ENCODE data around the gene CHST1.
A peak's percentile ranks its signal among the peaks of the same experiment; 100 is the strongest.

CHST1 gene

DNA sequence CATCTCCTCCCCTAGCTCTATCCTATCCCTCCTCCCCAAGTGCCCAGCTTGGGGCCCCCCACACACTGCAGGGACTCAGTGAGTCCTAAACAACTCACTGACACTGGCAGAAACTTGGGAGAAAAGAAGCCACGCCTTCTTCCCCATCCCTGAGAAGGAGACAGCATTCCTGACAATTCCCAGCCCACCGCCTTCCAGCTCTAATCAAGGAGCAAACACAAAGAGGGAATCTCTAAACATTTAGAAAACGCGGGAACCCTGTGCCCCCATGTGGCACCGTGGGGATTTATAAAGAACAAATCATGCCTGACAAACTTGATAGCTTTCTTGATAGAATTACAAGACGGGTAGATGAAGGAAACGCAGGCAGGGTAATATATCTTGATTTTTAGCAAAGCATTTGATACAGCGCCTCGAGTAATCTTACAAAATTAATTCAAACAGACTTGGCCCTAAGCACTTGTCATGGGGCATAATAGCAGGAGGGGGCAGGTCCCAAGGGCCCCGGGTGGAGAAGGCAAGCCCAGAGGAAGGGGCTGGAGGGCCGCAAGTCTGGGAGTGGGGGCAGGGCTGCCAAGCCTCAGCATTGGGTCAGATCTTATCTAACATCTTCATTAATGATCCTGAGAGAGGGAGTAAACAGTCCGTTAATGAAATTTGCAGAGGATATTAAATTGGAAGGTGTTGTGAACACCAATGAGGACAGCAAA, 4.5 kb downstream of the CHST1 start:
- Histone ChIP-seq H2BK120ac (ENCODE audit: low read depth, low read length) (peak overlapping the region; percentile 21), H3K23ac (ENCODE audit: low read depth, low read length, poor library complexity) (no peak overlapping the region), H3K9ac (ENCODE audit: low read depth, low read length, poor library complexity) (no peak overlapping the region), H2BK15ac (ENCODE audit: low read length) (peak overlapping the region; percentile 19), H4K8ac (ENCODE audit: low read depth, low read length) (no peak overlapping the region), H3K36me3 (replicated peaks in 1 of 2; ENCODE audit: control insufficient read depth in 2 of 2, insufficient read depth in 2 of 2, low read length in 2 of 2) (no peaks in the 10 kb centered on the region), H3K18ac (ENCODE audit: low read length) (peak overlapping the region; percentile 61), H3K4me2 (ENCODE audit: insufficient read depth, low read length, poor library complexity, severe bottlenecking) (no peak overlapping the region), H2BK5ac (ENCODE audit: low read length) (peak overlapping the region; percentile 4), H3K9me3 (replicated peaks in 1 of 2; ENCODE audit: control insufficient read depth in 2 of 2, insufficient read depth in 1 of 2, low read depth in 1 of 2, low read length in 2 of 2) (no peaks in the 10 kb centered on the region), H3K14ac (ENCODE audit: low read length) (no peak overlapping the region), H4K91ac (ENCODE audit: low read depth, low read length, poor library complexity) (no peak overlapping the region), H3K4me3 (ENCODE audit: low read length in 2 of 2) (no peak overlapping the region), H3K4ac (ENCODE audit: low read length) (no peak overlapping the region), H2AFZ (ENCODE audit: low read length) (no peak overlapping the region), H3K27me3 (ENCODE audit: control insufficient read depth in 3 of 3, insufficient read depth in 3 of 3, low read depth in 1 of 3, low read length in 3 of 3) (peaks cover 0 to 82% (median 31%) of the 10 kb centered on the region in 3 experiments), H3K27ac (replicated peaks; ENCODE audit: low read length) (no peak overlapping the region), H2BK12ac (ENCODE audit: low read length) (no peak overlapping the region), H3K4me1 (ENCODE audit: control insufficient read depth in 2 of 2, insufficient read depth in 1 of 2, low read depth in 1 of 2, low read length in 2 of 2) (peaks cover 15 to 49% of the 10 kb centered on the region in 2 donors), H2AK5ac (ENCODE audit: low read depth, low read length) (no peak overlapping the region), H3K79me1 (ENCODE audit: low read depth, low read length) (no peaks in the 10 kb centered on the region)
- DNase-seq (ENCODE audit: low spot score) = no peak
- WGBS, 2 donors (ENCODE audit: extremely low coverage in 2 of 2, insufficient read length in 2 of 2, insufficient replicate concordance in 1 of 2) = no CpG with 5 or more reads among the region's 12 CpGs

DNA sequence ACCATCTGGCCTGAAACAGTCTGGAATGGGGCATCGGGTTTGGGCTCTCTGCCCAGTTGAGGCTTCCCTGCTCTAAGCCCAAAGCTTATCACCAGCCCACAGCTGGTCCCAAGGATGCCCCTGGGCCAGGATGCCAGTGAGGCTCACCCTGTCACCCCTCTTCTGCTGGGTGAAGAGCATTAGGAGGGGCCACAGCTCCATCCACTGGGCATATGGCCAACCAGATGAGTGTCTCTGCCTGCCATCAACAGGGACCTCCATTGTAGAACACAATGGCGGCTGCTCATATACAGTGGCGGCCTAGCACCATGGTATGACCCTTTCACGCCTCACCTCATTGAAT, 5.6 kb downstream of the CHST1 start:
- H4K91ac ChIP-seq (ENCODE audit: low read depth, low read length, poor library complexity) = peak overlapping the region; percentile 34
- H3K4me3 ChIP-seq (ENCODE audit: low read length in 2 of 2) = no peak overlapping the region
- peak overlapping the region; percentile 49 for H3K14ac ChIP-seq (ENCODE audit: low read length)
- peaks cover 14 to 51% of the 10 kb centered on the region in 2 donors for H3K4me1 ChIP-seq (ENCODE audit: control insufficient read depth in 2 of 2, insufficient read depth in 1 of 2, low read depth in 1 of 2, low read length in 2 of 2)
- no peak overlapping the region for H2BK5ac ChIP-seq (ENCODE audit: low read length)
- no peak overlapping the region for H2BK120ac ChIP-seq (ENCODE audit: low read depth, low read length)
- no peaks in the 10 kb centered on the region for H3K9me3 ChIP-seq (replicated peaks in 1 of 2; ENCODE audit: control insufficient read depth in 2 of 2, insufficient read depth in 1 of 2, low read depth in 1 of 2, low read length in 2 of 2)
- WGBS, 2 donors (ENCODE audit: extremely low coverage in 2 of 2, insufficient read length in 2 of 2, insufficient replicate concordance in 1 of 2) = no CpG with 5 or more reads among the region's 4 CpGs
- H3K9ac ChIP-seq (ENCODE audit: low read depth, low read length, poor library complexity) = no peak overlapping the region
- H3K4ac ChIP-seq (ENCODE audit: low read length) = peak overlapping the region; percentile 13
- H3K27ac ChIP-seq (replicated peaks; ENCODE audit: low read length) = no peak overlapping the region
- H3K23ac ChIP-seq (ENCODE audit: low read depth, low read length, poor library complexity) = no peak overlapping the region
- H4K8ac ChIP-seq (ENCODE audit: low read depth, low read length) = no peak overlapping the region
- DNase-seq (ENCODE audit: low spot score) = no peak
- H3K18ac ChIP-seq (ENCODE audit: low read length) = peak overlapping the region; percentile 69
- no peaks in the 10 kb centered on the region for H3K36me3 ChIP-seq (replicated peaks in 1 of 2; ENCODE audit: control insufficient read depth in 2 of 2, insufficient read depth in 2 of 2, low read length in 2 of 2)
- no peak overlapping the region for H2AFZ ChIP-seq (ENCODE audit: low read length)
- H2AK5ac ChIP-seq (ENCODE audit: low read depth, low read length) = peak overlapping the region; percentile 80
- H3K79me1 ChIP-seq (ENCODE audit: low read depth, low read length) = no peaks in the 10 kb centered on the region
- no peak overlapping the region for H3K4me2 ChIP-seq (ENCODE audit: insufficient read depth, low read length, poor library complexity, severe bottlenecking)
- peaks cover 0 to 74% (median 26%) of the 10 kb centered on the region in 3 experiments for H3K27me3 ChIP-seq (ENCODE audit: control insufficient read depth in 3 of 3, insufficient read depth in 3 of 3, low read depth in 1 of 3, low read length in 3 of 3)
- H2BK15ac ChIP-seq (ENCODE audit: low read length) = no peak overlapping the region
- no peak overlapping the region for H2BK12ac ChIP-seq (ENCODE audit: low read length)

DNA sequence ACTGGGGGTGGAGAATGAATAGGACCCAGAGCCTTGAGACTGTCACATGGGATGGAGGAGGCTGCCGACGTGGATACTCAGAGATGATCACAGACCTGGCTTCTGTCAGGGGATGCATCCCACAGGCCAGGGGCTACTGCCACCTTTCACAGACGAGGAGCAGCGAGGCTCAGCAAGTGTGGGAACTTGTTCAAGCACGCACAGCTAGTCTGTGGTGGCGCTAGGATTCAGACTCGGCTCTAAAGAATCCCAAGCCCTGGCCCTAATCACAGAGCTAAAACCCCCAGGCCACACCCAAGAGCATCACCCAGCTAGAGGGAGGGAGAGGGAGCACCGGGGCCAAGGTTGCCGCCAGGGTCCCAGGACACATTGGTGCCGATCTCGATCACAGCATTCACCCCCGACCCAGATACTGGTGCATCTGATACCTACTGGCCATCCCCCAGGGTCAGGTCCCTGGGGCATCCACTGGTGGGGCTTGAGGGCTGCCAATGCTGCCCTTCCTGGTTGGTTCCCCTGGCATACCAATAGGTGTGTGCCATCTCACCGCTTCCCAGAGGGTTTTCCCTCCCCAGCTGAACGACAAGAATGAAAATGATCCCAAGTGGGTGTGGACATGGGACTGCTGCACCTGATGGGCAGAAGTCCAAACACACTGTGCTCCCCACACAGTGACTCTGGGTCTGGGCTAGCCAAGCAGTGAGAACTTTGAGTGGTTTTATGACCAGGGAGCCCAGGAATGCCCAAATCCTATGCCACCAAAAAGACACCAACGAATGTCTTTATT, 6.2 kb downstream of the CHST1 start:
- peak overlapping the region; percentile 66 for H3K18ac ChIP-seq (ENCODE audit: low read length)
- no peak overlapping the region for H4K91ac ChIP-seq (ENCODE audit: low read depth, low read length, poor library complexity)
- no CpG with 5 or more reads among the region's 15 CpGs for WGBS, 2 donors (ENCODE audit: extremely low coverage in 2 of 2, insufficient read length in 2 of 2, insufficient replicate concordance in 1 of 2)
- H3K4me2 ChIP-seq (ENCODE audit: insufficient read depth, low read length, poor library complexity, severe bottlenecking) = no peak overlapping the region
- no peak overlapping the region for H3K14ac ChIP-seq (ENCODE audit: low read length)
- peak overlapping the region; percentile 4 for H3K27ac ChIP-seq (replicated peaks; ENCODE audit: low read length)
- no peak overlapping the region for H3K23ac ChIP-seq (ENCODE audit: low read depth, low read length, poor library complexity)
- peak overlapping the region; percentile 8 for H2BK15ac ChIP-seq (ENCODE audit: low read length)
- H2BK5ac ChIP-seq (ENCODE audit: low read length) = peak overlapping the region; percentile 82
- H3K79me1 ChIP-seq (ENCODE audit: low read depth, low read length) = no peaks in the 10 kb centered on the region
- H2BK12ac ChIP-seq (ENCODE audit: low read length) = no peak overlapping the region
- H3K36me3 ChIP-seq (replicated peaks in 1 of 2; ENCODE audit: control insufficient read depth in 2 of 2, insufficient read depth in 2 of 2, low read length in 2 of 2) = no peaks in the 10 kb centered on the region
- H3K9ac ChIP-seq (ENCODE audit: low read depth, low read length, poor library complexity) = peak overlapping the region; percentile 46
- peak overlapping the region; percentile 80 for H2AK5ac ChIP-seq (ENCODE audit: low read depth, low read length)
- H3K4me3 ChIP-seq (ENCODE audit: low read length in 2 of 2) = no peak overlapping the region
- no peak overlapping the region for H3K4ac ChIP-seq (ENCODE audit: low read length)
- H3K4me1 ChIP-seq (ENCODE audit: control insufficient read depth in 2 of 2, insufficient read depth in 1 of 2, low read depth in 1 of 2, low read length in 2 of 2) = peaks cover 14 to 50% of the 10 kb centered on the region in 2 donors
- H2AFZ ChIP-seq (ENCODE audit: low read length) = peak overlapping the region; percentile 77
- no peaks in the 10 kb centered on the region for H3K9me3 ChIP-seq (replicated peaks in 1 of 2; ENCODE audit: control insufficient read depth in 2 of 2, insufficient read depth in 1 of 2, low read depth in 1 of 2, low read length in 2 of 2)
- H3K27me3 ChIP-seq (ENCODE audit: control insufficient read depth in 3 of 3, insufficient read depth in 3 of 3, low read depth in 1 of 3, low read length in 3 of 3) = peaks cover 0 to 68% (median 20%) of the 10 kb centered on the region in 3 experiments
- DNase-seq (ENCODE audit: low spot score) = no peak
- no peak overlapping the region for H2BK120ac ChIP-seq (ENCODE audit: low read depth, low read length)
- H4K8ac ChIP-seq (ENCODE audit: low read depth, low read length) = no peak overlapping the region
